GM04503 (cell line): ENCODE measurements around the gene MFN2.
"Not testable (repeated sequence)": the region's sequence is repeated elsewhere in the genome, so short reads cannot be mapped to it uniquely, and the experiment has no call there.

ENCODE experiments used
- DNase-seq: peaks from one replicate; pipeline ENCODE4 v3.0.0-alpha.2; 2012; ENCODE audit warnings: low read depth

The MFN2 gene

GRCh38 chr1:11998636-11999035 lies 18.4 kb downstream of the MFN2 start:
- no peak for DNase-seq

DNA sequence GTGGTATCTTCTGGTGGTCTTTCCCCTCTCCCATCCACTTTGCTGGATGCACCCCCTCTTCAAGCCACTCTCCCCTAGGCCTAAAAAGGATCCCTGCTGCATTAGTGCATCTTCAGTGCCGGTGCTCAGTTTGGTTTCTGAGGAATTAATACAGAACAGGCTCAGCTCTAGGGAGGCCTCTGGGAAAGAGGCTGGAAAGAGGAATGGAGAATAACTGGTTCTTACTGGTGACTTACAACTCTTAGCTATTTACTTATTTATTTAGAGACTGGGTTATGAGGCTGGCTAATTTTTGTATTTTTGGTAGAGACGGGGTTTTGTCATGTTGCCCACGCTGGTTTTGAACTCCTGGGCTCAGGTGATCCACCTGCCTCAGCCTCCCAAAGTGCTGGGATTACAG lies 19.0 kb downstream of the MFN2 start:
- no peak for DNase-seq

DNA sequence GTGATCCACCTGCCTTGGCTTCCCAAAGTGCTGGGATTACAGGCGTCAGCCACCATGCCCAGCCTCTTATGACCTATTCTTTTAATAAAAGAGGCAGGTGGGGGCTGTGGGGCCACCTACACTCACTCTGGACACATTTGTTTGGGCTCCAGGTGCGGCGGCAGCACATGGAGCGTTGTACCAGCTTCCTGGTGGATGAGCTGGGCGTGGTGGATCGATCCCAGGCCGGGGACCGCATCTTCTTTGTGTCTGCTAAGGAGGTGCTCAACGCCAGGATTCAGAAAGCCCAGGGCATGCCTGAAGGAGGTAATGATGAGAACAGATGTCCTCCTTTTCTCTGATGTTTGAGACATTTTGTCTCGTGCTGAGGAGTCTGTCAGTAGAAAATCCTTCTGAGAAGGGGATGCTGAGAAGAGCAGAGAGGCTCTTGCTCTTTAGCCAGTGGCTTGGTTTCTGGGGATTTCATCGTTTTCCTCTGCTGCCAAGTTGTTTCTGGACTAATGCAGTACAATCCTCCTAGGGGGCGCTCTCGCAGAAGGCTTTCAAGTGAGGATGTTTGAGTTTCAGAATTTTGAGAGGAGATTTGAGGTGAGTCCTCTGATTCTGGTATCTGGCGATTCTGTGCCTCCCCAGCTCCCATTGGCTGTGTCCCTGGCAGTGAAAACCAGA lies 21.1 kb downstream of the MFN2 start:
- no peak for DNase-seq

GRCh38 chr1:12001996-12002493 lies 21.8 kb downstream of the MFN2 start:
- DNase-seq: no peak

GRCh38 chr1:12003762-12004161 lies 23.5 kb downstream of the MFN2 start:
- no peak for DNase-seq

DNA sequence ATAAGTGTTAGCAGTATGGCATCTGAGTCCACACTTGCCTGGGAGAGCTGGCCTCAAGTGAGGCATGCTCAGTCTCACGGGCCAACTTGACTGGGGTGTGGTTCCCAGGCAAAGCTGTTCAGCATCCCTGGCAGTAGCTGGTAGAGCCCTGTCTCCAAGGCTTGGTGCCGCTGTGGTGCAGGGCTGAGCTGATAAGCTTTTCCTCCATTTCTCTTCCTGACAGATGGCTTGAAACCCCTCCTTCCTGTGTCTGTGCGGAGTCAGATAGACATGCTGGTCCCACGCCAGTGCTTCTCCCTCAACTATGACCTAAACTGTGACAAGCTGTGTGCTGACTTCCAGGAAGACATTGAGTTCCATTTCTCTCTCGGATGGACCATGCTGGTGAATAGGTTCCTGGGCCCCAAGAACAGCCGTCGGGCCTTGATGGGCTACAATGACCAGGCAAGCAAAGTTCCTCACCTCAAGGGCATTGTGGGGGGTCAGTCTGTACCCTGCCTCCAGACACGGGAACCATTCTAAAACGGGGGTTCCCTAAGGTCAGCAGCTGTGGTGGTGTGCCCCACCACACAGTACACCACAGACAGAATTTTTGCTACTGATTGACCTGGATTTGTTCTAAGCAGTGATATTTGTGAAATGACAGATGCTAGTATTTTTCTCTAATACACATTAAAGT lies 25.4 kb downstream of the MFN2 start:
- DNase-seq: no peak

DNA sequence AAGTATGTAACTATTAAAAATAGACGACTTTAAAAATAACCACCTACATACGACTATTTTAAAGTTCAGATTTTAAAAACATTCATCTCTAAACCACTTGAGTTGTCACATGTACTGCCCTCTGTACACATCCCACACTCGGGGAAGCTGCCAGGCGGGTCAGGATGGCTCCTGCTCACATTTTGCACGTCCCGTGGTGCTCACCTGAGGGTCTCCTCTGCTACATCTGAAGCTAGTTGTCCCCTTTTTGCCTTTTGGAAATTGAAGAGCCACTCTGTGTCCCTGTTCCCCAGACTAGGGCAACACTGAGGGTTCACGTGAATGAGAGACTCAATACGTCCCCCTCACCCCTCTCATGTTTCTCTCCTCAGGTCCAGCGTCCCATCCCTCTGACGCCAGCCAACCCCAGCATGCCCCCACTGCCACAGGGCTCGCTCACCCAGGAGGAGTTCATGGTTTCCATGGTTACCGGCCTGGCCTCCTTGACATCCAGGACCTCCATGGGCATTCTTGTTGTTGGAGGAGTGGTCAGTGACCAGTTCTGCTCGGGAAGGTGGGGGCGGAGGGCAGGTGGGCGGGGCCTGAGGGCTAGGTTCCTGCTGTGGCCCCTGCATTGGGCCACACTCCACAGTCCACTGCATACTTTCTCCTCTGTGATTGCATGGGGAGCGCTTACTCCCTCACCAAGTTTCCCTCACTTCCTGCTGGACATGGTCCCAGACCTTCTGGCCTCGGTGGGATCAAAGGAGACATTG lies 26.1 kb downstream of the MFN2 start:
- DNase-seq: no peak

DNA sequence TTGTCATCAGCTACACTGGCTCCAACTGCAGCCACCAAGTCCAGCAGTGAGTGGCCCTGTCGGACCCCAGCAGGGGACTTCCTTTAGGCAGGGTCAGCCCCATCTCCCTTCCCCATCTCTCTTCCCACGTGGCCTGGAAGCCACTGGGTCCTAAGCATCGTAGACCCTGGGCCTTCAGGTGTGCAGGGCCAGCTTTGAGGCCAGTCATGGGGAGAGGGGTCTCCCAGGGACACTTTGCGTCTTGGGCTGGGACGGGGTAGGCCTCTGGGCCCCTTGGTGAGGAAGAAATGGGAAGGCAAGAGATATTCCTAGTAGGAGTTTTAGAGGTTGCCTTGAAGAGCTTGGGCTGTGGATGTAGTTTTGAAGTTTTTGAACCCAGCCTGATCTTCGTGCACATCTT lies 27.0 kb downstream of the MFN2 start:
- DNase-seq: no peak

DNA sequence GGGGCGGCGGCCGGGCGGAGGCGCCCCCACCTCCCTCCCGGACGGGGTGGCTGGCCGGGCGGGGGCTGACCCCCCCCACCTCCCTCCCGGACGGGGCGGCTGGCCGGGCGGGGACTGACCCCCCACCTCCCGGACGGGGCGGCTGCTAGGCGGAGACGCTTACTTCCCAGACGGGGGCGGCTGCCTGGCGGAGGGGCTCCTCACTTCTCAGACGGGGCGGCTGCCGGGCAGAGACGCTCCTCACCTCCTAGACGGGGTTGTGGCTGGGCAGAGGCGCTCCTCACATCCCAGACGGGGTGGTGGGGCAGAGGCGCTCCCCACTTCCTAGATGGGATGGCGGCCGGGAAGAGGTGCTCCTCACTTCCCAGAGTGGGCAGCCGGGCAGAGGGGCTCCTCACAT lies 28.1 kb downstream of the MFN2 start:
- not testable (repeated sequence) for DNase-seq

- DNase-seq: no peak
Measured at GRCh38 chr1:12009318-12009947, 29.2 kb downstream of the MFN2 start.

DNA sequence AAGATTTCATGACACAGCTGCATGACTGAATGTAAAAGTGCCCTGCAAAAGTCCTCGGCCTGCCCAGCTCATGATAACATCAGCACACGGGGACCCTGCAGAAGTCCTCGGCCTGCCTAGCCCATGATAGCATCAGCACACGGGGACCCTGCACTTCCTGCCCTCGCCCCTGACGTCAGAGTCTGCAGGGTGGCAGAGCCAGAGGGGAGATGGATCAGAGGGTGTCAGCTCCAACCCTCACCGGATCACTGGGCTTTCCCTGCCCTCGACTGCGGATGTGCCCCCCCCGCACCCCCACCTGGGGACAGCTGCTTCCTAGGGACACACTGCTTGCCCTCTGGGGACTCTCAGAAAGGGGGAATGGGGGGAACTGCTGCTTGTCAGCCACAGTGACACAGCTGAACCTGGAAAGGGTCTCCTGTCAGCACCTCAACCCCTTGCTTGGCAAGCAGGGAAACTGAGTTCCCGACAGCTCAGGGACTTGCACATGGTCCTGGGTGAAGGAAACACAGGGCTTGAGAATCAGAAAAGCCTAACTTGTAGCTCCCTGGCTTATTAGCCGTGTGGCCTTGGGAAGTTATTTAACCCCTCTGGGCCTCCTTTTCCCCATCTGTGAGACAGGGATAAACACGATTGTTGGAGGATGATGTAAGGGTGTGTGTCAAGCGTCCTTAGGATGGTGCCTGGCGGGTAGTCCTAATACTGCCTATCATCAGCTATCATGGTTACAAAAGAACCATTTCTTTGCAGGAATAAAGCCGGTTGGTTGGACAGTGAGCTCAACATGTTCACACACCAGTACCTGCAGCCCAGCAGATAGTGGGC lies 30.7 kb downstream of the MFN2 start:
- no peak for DNase-seq

- DNase-seq: no peak
Measured at GRCh38 chr1:12011998-12012397, 31.8 kb downstream of the MFN2 start.

GRCh38 chr1:12012560-12013316 lies 32.5 kb downstream of the MFN2 start:
- no peak for DNase-seq

GRCh38 chr1:12014141-12014991 lies 34.1 kb downstream of the MFN2 start:
- DNase-seq: peak; percentile 36

DNA sequence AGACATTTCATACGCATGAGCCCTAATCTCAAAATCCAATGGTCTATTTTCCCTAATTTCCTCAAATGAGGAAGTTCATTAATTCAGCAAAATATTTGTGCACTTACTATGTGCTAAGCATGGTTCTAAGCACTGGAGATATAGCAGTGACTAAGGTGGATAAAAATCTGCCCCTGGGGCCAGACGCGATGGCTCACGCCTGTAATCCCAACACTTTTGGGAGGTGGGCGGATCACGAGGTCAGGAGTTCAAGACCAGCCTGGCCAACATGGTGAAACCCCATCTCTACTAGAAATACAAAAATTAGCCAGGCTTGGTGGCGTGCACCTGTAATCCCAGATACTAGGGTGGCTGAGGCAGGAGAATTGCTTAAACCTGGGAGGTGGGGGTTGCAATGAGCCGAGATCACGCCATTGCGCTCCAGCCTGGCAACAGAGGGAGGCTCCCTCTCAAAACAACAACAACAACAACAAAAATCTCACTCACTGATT lies 34.8 kb downstream of the MFN2 start:
- peak; percentile 14 for DNase-seq

- no peak for DNase-seq
Measured at GRCh38 chr1:12015499-12015898, 35.3 kb downstream of the MFN2 start.

- DNase-seq: no peak
Measured at GRCh38 chr1:12016182-12016581, 35.9 kb downstream of the MFN2 start.

DNA sequence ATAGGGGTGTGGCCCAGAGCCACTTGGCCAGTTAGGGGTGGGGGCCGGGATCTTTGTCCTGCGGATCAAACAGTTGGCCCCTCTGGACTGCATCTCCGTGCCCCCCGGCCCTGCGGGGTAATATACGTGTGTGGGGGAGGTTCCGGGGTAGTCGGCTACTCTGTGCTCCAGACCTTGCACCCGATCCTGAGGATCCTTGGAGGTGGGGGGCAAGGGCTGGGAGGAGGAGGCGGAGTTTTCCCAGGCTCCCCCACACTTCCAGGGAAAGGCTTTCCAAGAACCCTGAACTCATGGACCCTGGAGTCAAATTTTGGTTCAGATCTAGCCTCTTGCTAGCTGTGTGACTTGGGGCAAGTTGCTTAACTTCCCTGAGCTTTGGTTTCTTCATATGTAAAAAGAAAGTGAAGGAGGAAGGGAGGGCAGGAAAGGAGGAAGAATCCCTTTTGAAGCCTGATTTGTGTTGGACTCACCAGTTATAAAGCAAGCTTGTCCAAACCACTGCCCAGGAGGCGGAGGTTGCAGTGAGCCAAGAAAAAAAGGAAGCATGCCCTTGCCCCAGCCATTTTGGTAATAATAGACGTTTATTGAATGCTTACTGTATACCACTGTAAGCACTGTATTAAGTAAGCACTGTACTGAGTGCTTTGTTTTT lies 39.7 kb downstream of the MFN2 start:
- no peak for DNase-seq

DNA sequence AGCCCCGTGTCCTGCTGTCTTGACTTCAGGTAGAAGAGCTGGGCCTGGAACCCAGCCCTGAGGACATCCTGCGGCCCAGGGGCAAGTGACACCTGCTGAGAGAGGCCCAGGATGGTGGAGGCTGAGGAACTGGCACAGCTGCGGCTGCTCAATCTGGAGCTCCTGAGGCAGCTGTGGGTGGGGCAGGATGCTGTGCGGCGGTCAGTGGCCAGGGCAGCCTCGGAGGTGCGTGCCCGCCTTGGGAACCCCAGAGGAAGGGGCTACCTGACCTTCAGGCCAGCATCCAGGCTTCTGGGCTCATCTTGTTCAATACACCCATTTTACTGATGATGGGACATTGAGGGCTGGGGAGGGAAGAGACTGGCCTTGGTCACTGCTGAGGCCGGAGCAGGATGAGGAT lies 41.4 kb downstream of the MFN2 start:
- no peak for DNase-seq
